Central memory CD8-positive, alpha-beta T cell (primary cell): ENCODE data around the gene RHBDD2.
"Not testable (repeated sequence)": the region's sequence is repeated elsewhere in the genome, so short reads cannot be mapped to it uniquely, and the experiment has no call there.

Experiments
- ATAC-seq: fragments of 150-1000 bp; cut with Tn5 transposase; replicated peaks from 2 replicates; pipeline ENCODE4 v1.10.0; 2022; ENCODE audit warnings: mild to moderate bottlenecking, moderate FRiP score, moderate number of reproducible peaks; ENCODE audit not compliant: poor library complexity, severe bottlenecking; ENCODE audit errors: extremely low read depth
- DNase-seq, 2 donors: peaks; one replicate each; pipeline ENCODE4 v3.0.0; 2021; ENCODE audit warnings: low spot score in 2 of 2
- H3K27ac Mint-ChIP-seq: one replicate; pipeline ENCODE4 v1.8.0; 2022; ENCODE audit warnings: low read depth, mild to moderate bottlenecking, moderate library complexity, mixed read lengths
- H3K27me3 Mint-ChIP-seq: one replicate; pipeline ENCODE4 v1.8.0; 2022; ENCODE audit warnings: mixed read lengths
- H3K36me3 Mint-ChIP-seq: one replicate; pipeline ENCODE4 v1.8.0; 2022; ENCODE audit warnings: mild to moderate bottlenecking, moderate library complexity, mixed read lengths; ENCODE audit not compliant: insufficient read depth
- H3K4me1 Mint-ChIP-seq: one replicate; pipeline ENCODE4 v1.8.0; 2022; ENCODE audit warnings: mixed read lengths
- H3K4me3 Mint-ChIP-seq: one replicate; pipeline ENCODE4 v1.8.0; 2022; ENCODE audit warnings: mild to moderate bottlenecking, moderate library complexity, mixed read lengths
- H3K9me3 Mint-ChIP-seq: one replicate; pipeline ENCODE4 v1.8.0; 2022; ENCODE audit warnings: mixed read lengths

RHBDD2 gene

GRCh38 chr7:75884476-75884875 is 5.6 kb downstream of the RHBDD2 start:
- ATAC-seq (no peak), DNase-seq (no peak)
- Mint-ChIP-seq H3K36me3 (peaks cover 61% of the 10 kb centered on the region), H3K9me3 (no peaks in the 10 kb centered on the region), H3K27ac (no peak overlapping the region), H3K4me3 (no peak overlapping the region), H3K4me1 (peaks cover 18% of the 10 kb centered on the region), H3K27me3 (no peaks in the 10 kb centered on the region)

GRCh38 chr7:75885036-75885435 is 6.2 kb downstream of the RHBDD2 start:
- no peak overlapping the region for H3K4me3 Mint-ChIP-seq
- no peaks in the 10 kb centered on the region for H3K27me3 Mint-ChIP-seq
- H3K9me3 Mint-ChIP-seq, result no peaks in the 10 kb centered on the region
- H3K4me1 Mint-ChIP-seq, result peaks cover 12% of the 10 kb centered on the region
- H3K36me3 Mint-ChIP-seq, result peaks cover 58% of the 10 kb centered on the region
- H3K27ac Mint-ChIP-seq, result no peak overlapping the region
- ATAC-seq (no peak), DNase-seq (no peak)

GRCh38 chr7:75887669-75888369 is 9.0 kb downstream of the RHBDD2 start:
- no peak overlapping the region for H3K27ac Mint-ChIP-seq
- H3K9me3 Mint-ChIP-seq, result no peaks in the 10 kb centered on the region
- no peak for DNase-seq
- no peaks in the 10 kb centered on the region for H3K27me3 Mint-ChIP-seq
- H3K36me3 Mint-ChIP-seq, result peaks cover 38% of the 10 kb centered on the region
- no peaks in the 10 kb centered on the region for H3K4me1 Mint-ChIP-seq
- no peak overlapping the region for H3K4me3 Mint-ChIP-seq
- no peak for ATAC-seq

GRCh38 chr7:75888464-75889222 is 9.8 kb downstream of the RHBDD2 start:
- Mint-ChIP-seq H3K36me3 (peaks cover 33% of the 10 kb centered on the region), H3K27ac (no peak overlapping the region), H3K9me3 (no peaks in the 10 kb centered on the region), H3K4me1 (no peaks in the 10 kb centered on the region), H3K4me3 (no peak overlapping the region), H3K27me3 (no peaks in the 10 kb centered on the region)
- DNase-seq (no peak), ATAC-seq (no peak)

- peaks cover 27% of the 10 kb centered on the region for H3K36me3 Mint-ChIP-seq
- no peak overlapping the region for H3K27ac Mint-ChIP-seq
- H3K4me3 Mint-ChIP-seq, result no peak overlapping the region
- H3K4me1 Mint-ChIP-seq, result no peaks in the 10 kb centered on the region
- DNase-seq (no peak), ATAC-seq (no peak)
- H3K9me3 Mint-ChIP-seq, result no peaks in the 10 kb centered on the region
- H3K27me3 Mint-ChIP-seq, result no peaks in the 10 kb centered on the region
Observed at GRCh38 chr7:75889223-75889825, 10.5 kb downstream of the RHBDD2 start.

GRCh38 chr7:75889826-75890225 is 11.0 kb downstream of the RHBDD2 start:
- no peaks in the 10 kb centered on the region for H3K4me1 Mint-ChIP-seq
- no peaks in the 10 kb centered on the region for H3K9me3 Mint-ChIP-seq
- H3K4me3 Mint-ChIP-seq, result no peak overlapping the region
- H3K27ac Mint-ChIP-seq, result no peak overlapping the region
- no peak for ATAC-seq
- no peak for DNase-seq
- peaks cover 22% of the 10 kb centered on the region for H3K36me3 Mint-ChIP-seq
- H3K27me3 Mint-ChIP-seq, result no peaks in the 10 kb centered on the region

GRCh38 chr7:75891237-75891636 is 12.4 kb downstream of the RHBDD2 start:
- not testable (repeated sequence) for H3K4me1 Mint-ChIP-seq

GRCh38 chr7:75891815-75892411 is 13.1 kb downstream of the RHBDD2 start:
- no peaks in the 10 kb centered on the region for H3K27me3 Mint-ChIP-seq
- H3K4me3 Mint-ChIP-seq, result no peak overlapping the region
- H3K4me1 Mint-ChIP-seq, result no peaks in the 10 kb centered on the region
- ATAC-seq (no peak), DNase-seq (no peak)
- no peaks in the 10 kb centered on the region for H3K9me3 Mint-ChIP-seq
- peaks cover 13% of the 10 kb centered on the region for H3K36me3 Mint-ChIP-seq
- H3K27ac Mint-ChIP-seq, result peak overlapping the region; percentile 41

More at GRCh38 chr7:75891237-75891636, 12.4 kb downstream of the RHBDD2 start:
- H3K4me3 Mint-ChIP-seq, DNase-seq, H3K27me3 Mint-ChIP-seq, ATAC-seq, H3K9me3 Mint-ChIP-seq: not testable (repeated sequence)
- Mint-ChIP-seq H3K27ac (peak overlapping the region; percentile 41), H3K36me3 (peaks cover 18% of the 10 kb centered on the region)

GRCh38 chr7:75892634-75893272 is 13.9 kb downstream of the RHBDD2 start:
- H3K36me3 Mint-ChIP-seq, result peaks cover 13% of the 10 kb centered on the region
- DNase-seq (no peak), ATAC-seq (no peak)
- H3K4me1 Mint-ChIP-seq, result no peaks in the 10 kb centered on the region
- H3K4me3 Mint-ChIP-seq, result no peak overlapping the region
- H3K27ac Mint-ChIP-seq, result no peak overlapping the region
- H3K27me3 Mint-ChIP-seq, result no peaks in the 10 kb centered on the region
- H3K9me3 Mint-ChIP-seq, result no peaks in the 10 kb centered on the region

GRCh38 chr7:75896803-75897327 is 18.0 kb downstream of the RHBDD2 start:
- ATAC-seq (no peak), DNase-seq (no peak)
- Mint-ChIP-seq H3K27ac (no peak overlapping the region), H3K4me1 (no peaks in the 10 kb centered on the region), H3K9me3 (no peaks in the 10 kb centered on the region), H3K27me3 (no peaks in the 10 kb centered on the region), H3K36me3 (peaks cover 5% of the 10 kb centered on the region), H3K4me3 (no peak overlapping the region)

GRCh38 chr7:75900617-75901315 is 21.9 kb downstream of the RHBDD2 start:
- no peak overlapping the region for H3K4me3 Mint-ChIP-seq
- no peak for ATAC-seq
- H3K36me3 Mint-ChIP-seq, result peaks cover 1% of the 10 kb centered on the region
- no peaks in the 10 kb centered on the region for H3K27me3 Mint-ChIP-seq
- no peaks in the 10 kb centered on the region for H3K9me3 Mint-ChIP-seq
- DNase-seq, result no peak
- H3K27ac Mint-ChIP-seq, result no peak overlapping the region
- H3K4me1 Mint-ChIP-seq, result no peaks in the 10 kb centered on the region
